Inflammatory macrophage treated with lipopolysaccharide for 1 hour (primary cell): ENCODE measurements around the gene TRAIP.
A peak's percentile ranks its signal among the peaks of the same experiment; 100 is the strongest.
"Not testable (repeated sequence)": the region's sequence is repeated elsewhere in the genome, so short reads cannot be mapped to it uniquely, and the experiment has no call there.

Experiments used
- DNase-seq, 2 donors: peaks; one replicate each; pipeline ENCODE4 v3.0.0-alpha.2; 2020 to 2022

Gene TRAIP

GRCh38 chr3:49790626-49791411 is 65.5 kb downstream of the TRAIP start:
- DNase-seq = no peak

- no peak for DNase-seq
Measured at GRCh38 chr3:49788056-49788455, 68.3 kb downstream of the TRAIP start.

- DNase-seq = no peak
Measured at GRCh38 chr3:49787536-49787935, 68.8 kb downstream of the TRAIP start.

- DNase-seq = no peak
Measured at GRCh38 chr3:49787182-49787464, 69.2 kb downstream of the TRAIP start.

GRCh38 chr3:49786357-49787181 is 69.8 kb downstream of the TRAIP start, which contains the start of gene IP6K1:
IP6K1 (minus strand) TSS chr3:49786542; CDS start chr3:49748040, 38,502 bp downstream.
- peak; percentile 100 for DNase-seq

GRCh38 chr3:49785565-49786356 is 70.6 kb downstream of the TRAIP start:
- peak; percentile 8 to 19 for DNase-seq

- not testable (repeated sequence) for DNase-seq
Measured at GRCh38 chr3:49782277-49782676, 74.1 kb downstream of the TRAIP start.

GRCh38 chr3:49781415-49782199 is 74.8 kb downstream of the TRAIP start:
- no peak for DNase-seq

GRCh38 chr3:49780975-49781365 is 75.4 kb downstream of the TRAIP start:
- not testable (repeated sequence) for DNase-seq

GRCh38 chr3:49780080-49780974 is 76.0 kb downstream of the TRAIP start:
- no peak for DNase-seq

GRCh38 chr3:49779358-49780079 is 76.8 kb downstream of the TRAIP start:
- DNase-seq = no peak
